Lung (tissue), 12 donors: Measurements from ENCODE around the gene PSMB5. TPM values are rescaled to one million over a fixed set of nuclear protein-coding genes. Genes with fewer than 3 reads are reported as not detected.
A peak's percentile ranks its signal among the peaks of the same experiment; 100 is the strongest.

Experiments used
- ATAC-seq: fragments of 200-7000 bp; cut with Tn5 transposase; one replicate; pipeline ENCODE4 v1.9.1; 2020; ENCODE audit warnings: moderate number of reproducible peaks; ENCODE audit not compliant: insufficient read depth, low FRiP score
- DNase-seq, 3 donors: peaks; one replicate each; pipeline ENCODE4 v3.0.0-alpha.2; 2013 to 2017
- H3K27ac ChIP-seq, 2 donors: one replicate each; pipeline ENCODE4 v1.5.1; 2013; ENCODE audit warnings: mild to moderate bottlenecking in 2 of 2, moderate library complexity in 2 of 2, control low read depth in 1 of 2, inconsistent platforms in 1 of 2, low read depth in 1 of 2, low read length in 1 of 2
- H3K27me3 ChIP-seq, 3 donors: one replicate each; pipeline ENCODE4 v1.5.1; 2013; ENCODE audit warnings: low read length in 2 of 3; ENCODE audit not compliant: control insufficient read depth in 3 of 3, insufficient read depth in 3 of 3
- H3K36me3 ChIP-seq, 4 donors: one replicate each; pipeline ENCODE4 v1.5.1; 2013; ENCODE audit warnings: low read length in 4 of 4, mild to moderate bottlenecking in 1 of 4, moderate library complexity in 1 of 4; ENCODE audit not compliant: control insufficient read depth in 4 of 4, insufficient read depth in 4 of 4
- H3K4me1 ChIP-seq, 5 donors: one replicate each; pipeline ENCODE4 v1.5.1; 2013; ENCODE audit warnings: low read length in 5 of 5, mild to moderate bottlenecking in 2 of 5, moderate library complexity in 1 of 5; ENCODE audit not compliant: control insufficient read depth in 5 of 5, insufficient read depth in 5 of 5
- H3K4me3 ChIP-seq: one replicate; pipeline ENCODE4 v1.5.1; 2013; ENCODE audit warnings: mild to moderate bottlenecking, control low read depth, moderate library complexity
- H3K9ac ChIP-seq, 2 donors: one replicate each; pipeline ENCODE4 v1.5.1; 2013; ENCODE audit warnings: low read length in 2 of 2, control low read depth in 1 of 2; ENCODE audit not compliant: insufficient read depth in 1 of 2
- H3K9me3 ChIP-seq, 4 donors: one replicate each; pipeline ENCODE4 v1.5.1; 2013; ENCODE audit warnings: low read length in 3 of 4, mild to moderate bottlenecking in 1 of 4, moderate library complexity in 1 of 4; ENCODE audit not compliant: control insufficient read depth in 4 of 4, insufficient read depth in 3 of 4
- WGBS, 2 donors: extraction: QIAGEN DNeasy Blood & Tissue Kit; methylation state at CpG; one replicate each; pipeline ENCODE4 v1.1.7; 2013; 5-methylcytosine and 5-hydroxymethylcytosine counted together
- polyA plus RNA-seq, 2 donors: library from polyadenylated mRNA; stranded (reverse); fragments of 200-250 nt; gene quantifications; one replicate each; pipeline ENCODE4 v1.2.1, GENCODE V29; 2013
- total RNA-seq, 2 donors: library from RNA; depleted of rRNA in 1 of 2; stranded (reverse); fragments of >200 nt in 1 of 2; gene quantifications; one replicate each; pipeline ENCODE4 v1.2.1, GENCODE V29; 2014 to 2021
- TF ChIP-seq, protein P1 (sequence below): IDR thresholded peaks from 2 replicates; pipeline ENCODE4 v1.5.1; 2012; ENCODE audit warnings: mild to moderate bottlenecking; ENCODE audit errors: control extremely low read depth, extremely low read depth
- donor health status: control.
- donor health status: control.
- donor health status: Bipolar disorder and iron deficiency.
- donor health status: healthy.
- donor health status: DM: yes; HTN: yes; CAD: no.

PSMB5 gene
- total and polyA plus RNA-seq, 4 donors, result 64.8 to 147 (median 101) TPM

DNA sequence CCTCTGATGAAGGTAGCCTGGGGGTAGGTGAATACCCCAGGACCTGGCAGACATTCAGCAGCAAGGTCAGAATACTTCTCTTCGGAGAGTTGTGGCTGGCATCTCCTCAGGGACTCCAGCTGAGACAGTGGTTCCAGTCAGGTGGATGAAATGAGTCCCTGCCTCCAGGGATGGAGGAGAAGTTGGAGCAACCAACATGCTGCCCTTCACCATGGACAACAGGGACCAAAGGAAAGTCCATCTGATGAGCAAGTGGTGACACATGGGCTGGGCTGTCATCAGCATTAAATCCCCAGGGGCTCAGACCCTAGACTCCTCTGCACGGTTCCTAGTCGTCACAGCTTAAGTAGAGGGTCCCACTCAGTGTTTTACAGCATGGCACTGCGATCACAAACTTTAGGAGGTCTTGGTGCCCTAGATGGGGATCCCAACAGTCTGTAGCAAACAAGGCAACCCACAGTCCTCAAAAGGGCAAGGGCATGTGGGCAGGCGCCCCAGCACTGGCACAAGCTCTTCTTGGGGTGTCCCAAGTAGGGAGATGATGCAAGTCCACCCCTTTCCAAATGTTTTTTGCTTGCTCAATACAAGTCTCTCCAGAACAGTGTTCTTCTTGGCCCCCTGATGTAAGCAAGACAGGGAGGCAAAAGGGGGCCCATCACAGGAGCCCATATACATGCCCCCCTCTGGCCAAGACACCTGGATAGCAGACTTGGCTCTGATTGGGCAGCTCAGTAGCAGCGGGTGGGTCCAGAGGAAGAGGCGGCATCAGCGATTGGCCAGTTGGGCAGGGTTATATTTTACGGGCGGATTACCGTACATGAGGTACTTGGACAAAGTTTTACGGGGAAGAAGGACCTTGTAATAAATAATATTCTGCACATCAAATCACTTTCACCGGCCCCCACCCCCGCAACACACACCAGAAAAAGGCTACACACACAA, 33.4 kb upstream of the PSMB5 start:
- TF ChIP-seq, protein P1, sequence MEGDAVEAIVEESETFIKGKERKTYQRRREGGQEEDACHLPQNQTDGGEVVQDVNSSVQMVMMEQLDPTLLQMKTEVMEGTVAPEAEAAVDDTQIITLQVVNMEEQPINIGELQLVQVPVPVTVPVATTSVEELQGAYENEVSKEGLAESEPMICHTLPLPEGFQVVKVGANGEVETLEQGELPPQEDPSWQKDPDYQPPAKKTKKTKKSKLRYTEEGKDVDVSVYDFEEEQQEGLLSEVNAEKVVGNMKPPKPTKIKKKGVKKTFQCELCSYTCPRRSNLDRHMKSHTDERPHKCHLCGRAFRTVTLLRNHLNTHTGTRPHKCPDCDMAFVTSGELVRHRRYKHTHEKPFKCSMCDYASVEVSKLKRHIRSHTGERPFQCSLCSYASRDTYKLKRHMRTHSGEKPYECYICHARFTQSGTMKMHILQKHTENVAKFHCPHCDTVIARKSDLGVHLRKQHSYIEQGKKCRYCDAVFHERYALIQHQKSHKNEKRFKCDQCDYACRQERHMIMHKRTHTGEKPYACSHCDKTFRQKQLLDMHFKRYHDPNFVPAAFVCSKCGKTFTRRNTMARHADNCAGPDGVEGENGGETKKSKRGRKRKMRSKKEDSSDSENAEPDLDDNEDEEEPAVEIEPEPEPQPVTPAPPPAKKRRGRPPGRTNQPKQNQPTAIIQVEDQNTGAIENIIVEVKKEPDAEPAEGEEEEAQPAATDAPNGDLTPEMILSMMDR, result no peak
- Histone ChIP-seq H3K9ac (no peak overlapping the region), H3K27me3 (no peaks in the 10 kb centered on the region), H3K27ac (peak overlapping the region in 1 of 2 donors; percentile 42), H3K9me3 (no peaks in the 10 kb centered on the region), H3K4me1 (peaks cover 0 to 36% (median 15%) of the 10 kb centered on the region in 5 donors), H3K4me3 (no peak overlapping the region), H3K36me3 (peaks cover 19 to 55% (median 45%) of the 10 kb centered on the region in 4 donors)
- WGBS, 2 donors, result 86% methylated on average over 14 of the region's 14 CpGs
- ATAC-seq, result no peak
- no peak for DNase-seq

DNA sequence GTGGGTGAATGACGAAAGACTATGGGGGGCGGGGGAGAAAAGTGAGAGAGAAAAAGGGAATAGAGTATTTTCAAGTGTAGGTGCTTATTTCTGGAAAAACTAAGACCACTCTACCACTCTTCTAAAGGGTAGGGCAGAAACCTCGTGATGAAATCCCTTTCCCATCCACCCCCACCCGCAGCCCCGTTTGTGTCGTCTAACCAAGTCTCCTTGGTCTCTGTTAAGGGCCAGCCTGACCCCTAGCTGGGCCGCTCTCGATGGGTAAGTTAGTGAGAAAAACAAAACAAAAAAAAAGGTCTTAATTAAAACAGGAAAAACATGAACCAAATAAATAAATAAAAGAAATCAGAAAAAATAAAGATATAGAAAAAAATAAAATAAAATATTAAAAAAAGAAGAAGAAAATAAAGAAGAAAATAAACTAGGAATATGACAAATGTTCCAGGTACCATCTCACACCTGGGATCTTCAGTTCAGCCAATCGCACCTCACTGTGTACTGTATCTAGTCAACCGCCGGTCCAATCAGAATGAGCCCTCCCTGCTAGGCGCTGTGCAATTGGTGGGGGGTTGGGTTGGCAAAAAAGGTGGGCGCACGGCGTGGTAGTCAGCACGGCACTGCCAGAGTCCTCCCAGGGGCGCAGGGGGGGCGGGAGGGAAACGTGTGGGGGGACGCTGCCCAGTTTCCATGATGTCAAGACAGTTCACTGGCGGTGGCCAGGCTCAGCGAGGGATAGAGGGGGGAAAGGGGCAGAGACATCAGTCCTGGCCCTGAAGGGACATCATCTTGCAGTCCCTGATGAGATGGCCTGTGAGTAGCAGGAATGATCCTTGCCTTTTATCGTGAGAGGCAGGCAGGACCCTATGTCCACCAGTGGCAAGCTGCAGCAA, 32.4 kb upstream of the PSMB5 start:
- H3K9me3 ChIP-seq, result no peaks in the 10 kb centered on the region
- no peak overlapping the region for H3K27ac ChIP-seq
- H3K27me3 ChIP-seq, result no peaks in the 10 kb centered on the region
- WGBS, 2 donors, result 89 to 90% methylated on average over 22 to 23 of the region's 23 CpGs
- no peak overlapping the region for H3K9ac ChIP-seq
- ATAC-seq (no peak), DNase-seq (no peak)
- H3K4me3 ChIP-seq, result no peak overlapping the region
- H3K36me3 ChIP-seq, result peaks cover 28 to 56% (median 49%) of the 10 kb centered on the region in 4 donors
- TF ChIP-seq, protein P1, result no peak
- peaks cover under 1 to 36% (median 14%) of the 10 kb centered on the region in 5 donors for H3K4me1 ChIP-seq

DNA sequence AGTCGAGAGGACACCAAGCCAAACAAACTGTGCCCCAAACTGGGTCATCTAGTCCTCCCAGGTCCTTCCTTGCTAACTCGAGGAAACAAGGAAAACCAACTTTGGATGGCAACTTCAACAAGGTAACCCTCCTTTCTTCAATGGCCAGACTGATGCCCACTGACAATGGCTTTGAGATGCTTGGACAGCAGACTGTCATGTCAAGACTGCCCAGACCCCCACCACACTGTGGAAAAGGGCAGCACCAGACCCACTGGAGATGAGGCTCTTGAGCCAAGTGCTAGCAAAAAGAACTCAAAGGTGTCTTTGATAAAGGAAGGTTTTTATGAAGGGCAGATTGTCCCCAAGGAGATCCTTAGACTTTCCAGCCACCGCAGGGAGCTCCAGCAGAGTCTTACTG, 31.7 kb upstream of the PSMB5 start:
- no peak for ATAC-seq
- no peak overlapping the region for H3K9ac ChIP-seq
- H3K27me3 ChIP-seq, result no peaks in the 10 kb centered on the region
- 87 to 89% methylated on average over 3 of the region's 3 CpGs for WGBS, 2 donors
- peak in 1 of 3 donors; percentile 8 for DNase-seq
- peaks cover 28 to 58% (median 53%) of the 10 kb centered on the region in 4 donors for H3K36me3 ChIP-seq
- TF ChIP-seq, protein P1, result no peak
- peaks cover 2 to 32% (median 14%) of the 10 kb centered on the region in 5 donors for H3K4me1 ChIP-seq
- H3K4me3 ChIP-seq, result no peak overlapping the region
- no peak overlapping the region for H3K27ac ChIP-seq
- no peaks in the 10 kb centered on the region for H3K9me3 ChIP-seq
